Coronary artery (tissue), 2 donors: ENCODE measurements around the gene KCNH5.

Experiments used
- DNase-seq: peaks from one replicate; pipeline ENCODE4 v3.0.0-alpha.2; 2017; ENCODE audit warnings: low spot score
- H3K27ac ChIP-seq, 2 donors: fragments of 200-600 bp; sonication (generic); one replicate each; pipeline ENCODE4 v1.5.1; 2016 to 2019
- H3K4me3 ChIP-seq: fragments of 200-600 bp; sonication (generic); 2 replicates; pipeline ENCODE4 v1.5.1; 2016; ENCODE audit warnings: mild to moderate bottlenecking, moderate library complexity
- CTCF ChIP-seq: fragments of 200-600 bp; sonication (generic); IDR thresholded peaks from one replicate; pipeline ENCODE4 v1.5.1; 2019; ENCODE audit warnings: antibody characterized with exemption

Gene KCNH5

GRCh38 chr14:63045234-63045611 is at the start of gene KCNH5:
TSS of gene KCNH5 (minus strand) at chr14:63045458. CDS start at chr14:63045186, 272 bp downstream.
- no peak for TF ChIP-seq CTCF
- Histone ChIP-seq H3K4me3 (peak within 1 kb of the TSS; percentile 64), H3K27ac (no peak within 1 kb of the TSS)
- no peak for DNase-seq

- DNase-seq = no peak
- H3K4me3 ChIP-seq = no peak overlapping the region
- no peak overlapping the region for H3K27ac ChIP-seq
- no peak for TF ChIP-seq CTCF
Measured at GRCh38 chr14:63091394-63091996, 46.2 kb upstream of the KCNH5 start.

- Histone ChIP-seq H3K4me3 (no peak overlapping the region), H3K27ac (no peak overlapping the region)
- no peak for TF ChIP-seq CTCF
- DNase-seq = no peak
Measured at GRCh38 chr14:63088865-63089264, 43.6 kb upstream of the KCNH5 start.

DNA sequence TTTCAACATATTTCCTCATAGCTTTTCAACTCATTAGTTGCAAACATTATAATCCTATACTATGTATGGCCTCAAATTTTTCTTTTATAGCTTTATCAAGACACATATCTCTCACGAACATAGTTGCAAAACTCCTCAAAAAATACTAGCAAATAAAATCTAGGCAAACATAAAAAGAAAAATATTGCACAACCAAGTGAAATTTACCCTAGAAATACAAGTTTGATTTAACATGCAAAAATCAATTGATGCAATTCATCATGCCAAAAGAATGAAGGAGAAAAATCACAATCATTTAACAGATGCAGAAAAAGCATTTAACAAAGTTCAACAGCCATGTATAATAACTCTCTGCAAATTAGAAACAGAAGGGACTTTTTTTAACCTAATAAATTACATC is 33.3 kb upstream of the KCNH5 start:
- no peak overlapping the region for H3K27ac ChIP-seq

DNA sequence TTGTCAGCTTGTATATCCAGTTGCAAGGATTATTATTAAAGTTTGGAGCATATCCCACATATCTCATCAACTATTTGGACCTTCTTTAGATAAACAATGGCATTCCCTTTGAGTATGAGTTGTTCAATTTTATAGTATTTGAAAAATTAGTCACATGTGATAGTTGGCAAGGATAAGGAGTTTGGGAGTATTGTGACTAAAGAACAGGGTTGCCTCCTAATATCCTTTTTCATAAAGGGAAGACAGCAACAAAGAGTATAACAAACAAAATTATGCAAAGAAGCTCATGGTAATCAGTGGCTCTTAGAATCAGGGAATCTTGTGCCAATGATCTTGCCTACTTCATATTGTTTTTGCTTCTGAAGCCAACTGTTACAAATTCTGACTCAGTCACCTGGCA is 31.2 kb upstream of the KCNH5 start:
- no peak for TF ChIP-seq CTCF
- Histone ChIP-seq H3K4me3 (no peak overlapping the region), H3K27ac (no peak overlapping the region)
- DNase-seq = no peak

More for the DNA sequence above, 33.3 kb upstream of the KCNH5 start:
- H3K4me3 ChIP-seq = no peak overlapping the region
- no peak for TF ChIP-seq CTCF
- no peak for DNase-seq

DNA sequence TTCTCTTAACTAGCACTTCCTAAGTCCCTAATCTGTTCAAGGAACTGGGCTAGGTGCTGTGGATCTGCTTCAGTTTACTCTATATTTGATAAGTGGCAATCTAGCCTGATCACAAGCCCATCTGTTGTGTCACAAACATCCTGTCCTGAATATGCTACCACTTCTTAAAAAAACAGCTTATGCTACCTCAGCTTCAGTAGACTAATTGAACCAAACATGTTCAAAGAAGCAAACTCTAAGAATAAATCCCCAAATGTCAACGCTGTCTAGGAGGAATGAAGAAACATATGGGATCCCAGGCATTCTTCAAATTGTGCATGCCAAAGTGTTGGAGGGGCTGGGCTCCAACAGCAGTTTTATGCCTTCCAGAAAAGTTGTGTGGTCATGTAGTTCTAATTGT is 10.4 kb upstream of the KCNH5 start:
- no peak for DNase-seq
- no peak overlapping the region for H3K27ac ChIP-seq
- TF ChIP-seq CTCF = no peak
- no peak overlapping the region for H3K4me3 ChIP-seq

- no peak for DNase-seq
- Histone ChIP-seq H3K27ac (no peak overlapping the region), H3K4me3 (no peak overlapping the region)
- TF ChIP-seq CTCF = no peak
Measured at GRCh38 chr14:63051992-63052391, 6.7 kb upstream of the KCNH5 start.
